HG03521 (cell line): ENCODE data around the gene PON1.

ENCODE experiments used
- ATAC-seq: cut with Tn5 transposase; IDR thresholded peaks from one replicate; pipeline ENCODE4 v1.9.1; 2021; ENCODE audit warnings: mild to moderate bottlenecking, moderate library complexity; ENCODE audit not compliant: unreplicated experiment

Gene PON1

DNA sequence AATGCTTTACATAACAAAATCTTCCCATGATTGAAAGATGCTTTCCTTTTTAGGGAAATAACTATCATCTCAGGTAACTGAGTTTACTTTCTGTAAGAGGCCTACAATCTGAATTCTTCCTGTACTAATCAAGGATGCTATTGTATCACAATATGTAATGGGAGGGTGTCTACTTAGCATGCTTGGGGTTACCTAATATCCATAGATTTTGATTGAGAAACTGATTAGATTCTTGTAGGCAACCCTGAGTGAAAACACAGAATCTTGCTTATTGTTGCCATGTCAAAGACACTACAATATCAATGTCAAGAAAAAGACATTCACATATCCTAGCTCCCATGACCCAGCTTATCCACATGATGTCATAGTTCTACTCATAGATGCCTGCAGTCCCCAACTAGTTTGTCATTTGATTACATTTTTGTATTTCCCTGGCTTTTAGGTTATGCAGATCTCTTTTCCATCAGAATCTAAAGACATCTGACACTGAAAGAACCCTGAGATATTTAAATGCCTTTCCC is 62.4 kb downstream of the PON1 start:
- no peak for ATAC-seq

- ATAC-seq: no peak
These were observed 68.6 kb downstream of the PON1 start for GRCh38 chr7:95255691-95256090.

DNA sequence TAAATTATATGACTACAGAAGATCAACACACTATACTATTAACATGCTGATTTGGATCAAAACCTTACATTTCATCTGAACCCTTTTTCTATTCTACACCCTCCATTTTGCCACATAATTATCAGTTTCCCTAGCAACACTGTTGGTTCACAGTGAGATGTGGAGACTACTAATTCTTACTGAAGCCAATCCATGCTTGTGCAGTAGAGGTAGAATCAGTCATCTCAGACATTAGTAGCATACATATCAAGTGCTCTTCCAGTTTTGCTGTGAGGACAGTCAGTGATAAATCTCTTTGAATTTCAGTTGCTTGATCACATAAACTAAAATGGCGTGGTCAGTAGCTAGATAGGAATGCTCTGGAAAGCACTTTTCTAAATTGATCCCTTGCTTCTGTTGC is 70.3 kb downstream of the PON1 start:
- ATAC-seq: no peak

- no peak for ATAC-seq
These were observed 72.4 kb downstream of the PON1 start for GRCh38 chr7:95251966-95252365.

DNA sequence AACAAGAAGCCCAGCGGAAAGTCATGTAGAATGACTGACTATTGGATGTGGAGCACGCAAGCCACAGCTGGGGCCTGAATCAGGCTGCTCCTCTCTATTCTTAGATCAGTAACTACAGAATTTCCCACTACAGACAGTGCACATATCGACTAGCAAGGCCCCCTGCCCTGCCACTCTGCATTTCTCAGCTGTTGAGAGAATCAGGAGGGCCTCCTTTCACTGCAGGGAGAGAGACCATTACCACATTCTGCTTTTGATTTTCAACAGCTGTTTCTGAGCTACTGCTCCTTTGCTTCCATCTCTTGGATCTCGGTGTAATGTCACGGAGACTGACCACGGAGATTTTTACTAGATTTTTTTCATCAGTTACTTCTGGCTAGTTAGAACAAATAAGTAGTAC is 73.8 kb downstream of the PON1 start:
- no peak for ATAC-seq
